Activated CD8-positive, alpha-beta T cell treated with anti-CD3 and anti-CD28 coated beads for 36 hours (primary cell): Measurements from ENCODE around the gene GALNTL6. TPM values are rescaled to one million over a fixed set of nuclear protein-coding genes. Genes with fewer than 3 reads are reported as not detected.
"Not testable (repeated sequence)": the region's sequence is repeated elsewhere in the genome, so short reads cannot be mapped to it uniquely, and the experiment has no call there.

Experiments used
- ATAC-seq: fragments of 200-7000 bp; cut with Tn5 transposase; one replicate; pipeline ENCODE4 v1.10.0; 2021; ENCODE audit warnings: mild to moderate bottlenecking, moderate library complexity
- CTCF ChIA-PET: fragments of 350-600 bp; sonication (Branson Sonifier 250); formaldehyde crosslinking; loops from one replicate; lab custom pipeline; 2021; ENCODE audit warnings: antibody characterized with exemption; lab: Charles Lee
- POLR2A ChIA-PET: fragments of 350-600 bp; sonication (Branson Sonifier 250); formaldehyde crosslinking; loops from one replicate; lab custom pipeline; 2021; ENCODE audit warnings: antibody characterized with exemption; lab: Charles Lee
- DNase-seq: peaks from one replicate; pipeline ENCODE4 v3.0.0-alpha.2; 2020
- H3K27ac Mint-ChIP-seq: one replicate; pipeline ENCODE4 v1.8.0; 2021; ENCODE audit warnings: mild to moderate bottlenecking, mixed read lengths
- H3K27me3 Mint-ChIP-seq: one replicate; pipeline ENCODE4 v1.8.0; 2021; ENCODE audit warnings: mixed read lengths
- H3K36me3 Mint-ChIP-seq: one replicate; pipeline ENCODE4 v1.8.0; 2021; ENCODE audit warnings: low read depth, mixed read lengths
- H3K4me1 Mint-ChIP-seq: one replicate; pipeline ENCODE4 v1.8.0; 2021; ENCODE audit warnings: low read depth, mixed read lengths
- H3K4me3 Mint-ChIP-seq: one replicate; pipeline ENCODE4 v1.8.0; 2021; ENCODE audit warnings: mild to moderate bottlenecking, moderate library complexity, mixed read lengths
- H3K9me3 Mint-ChIP-seq: one replicate; pipeline ENCODE4 v1.8.0; 2021; ENCODE audit warnings: mixed read lengths
- intact Hi-C: fragments of 100-400 bp; cut with micrococcal nuclease; formaldehyde crosslinking; loops from one replicate; pipeline ENCODE4 v1.10.0; 2022
- total RNA-seq, 2 experiments: library from RNA; stranded (reverse); gene quantifications; one replicate each; pipeline ENCODE4 v1.2.3, GENCODE V29; 2021
- TF ChIP-seq, protein P1 (sequence below): fragments of 200-600 bp; IDR thresholded peaks from one replicate; pipeline ENCODE4 v1.8.0; 2022; ENCODE audit warnings: antibody characterized with exemption, mild to moderate bottlenecking

Gene GALNTL6
- total RNA-seq, 2 experiments from 2014 or later: not detected

DNA sequence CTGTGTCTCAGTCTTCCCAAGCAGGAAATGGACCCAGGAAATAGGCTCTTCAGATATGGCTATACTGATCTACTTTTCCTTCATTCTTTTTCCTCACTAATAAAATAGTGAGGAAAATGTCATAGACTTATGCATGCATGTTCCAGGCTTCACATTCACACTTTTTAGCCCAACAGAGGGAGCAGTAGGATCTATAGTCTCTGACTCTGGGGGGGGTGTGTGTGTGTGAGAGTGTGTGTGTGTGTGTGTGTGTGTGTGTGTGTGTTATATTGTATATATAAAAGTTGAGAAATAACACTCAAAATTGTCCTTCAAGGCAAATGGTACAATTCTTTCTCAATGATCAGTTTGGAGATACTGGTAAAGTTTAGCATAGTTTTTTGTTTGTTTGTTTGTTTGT is 1058.2 kb downstream of the GALNTL6 start:
- Mint-ChIP-seq H3K36me3 (no peaks in the 10 kb centered on the region), H3K4me3 (no peak overlapping the region), H3K27ac (no peak overlapping the region), H3K9me3 (no peaks in the 10 kb centered on the region), H3K27me3 (no peaks in the 10 kb centered on the region), H3K4me1 (no peaks in the 10 kb centered on the region)
- ATAC-seq (no peak), DNase-seq (no peak)
- POLR2A ChIA-PET: no interaction called here
- CTCF ChIA-PET: no interaction called here
- TF ChIP-seq, protein P1, sequence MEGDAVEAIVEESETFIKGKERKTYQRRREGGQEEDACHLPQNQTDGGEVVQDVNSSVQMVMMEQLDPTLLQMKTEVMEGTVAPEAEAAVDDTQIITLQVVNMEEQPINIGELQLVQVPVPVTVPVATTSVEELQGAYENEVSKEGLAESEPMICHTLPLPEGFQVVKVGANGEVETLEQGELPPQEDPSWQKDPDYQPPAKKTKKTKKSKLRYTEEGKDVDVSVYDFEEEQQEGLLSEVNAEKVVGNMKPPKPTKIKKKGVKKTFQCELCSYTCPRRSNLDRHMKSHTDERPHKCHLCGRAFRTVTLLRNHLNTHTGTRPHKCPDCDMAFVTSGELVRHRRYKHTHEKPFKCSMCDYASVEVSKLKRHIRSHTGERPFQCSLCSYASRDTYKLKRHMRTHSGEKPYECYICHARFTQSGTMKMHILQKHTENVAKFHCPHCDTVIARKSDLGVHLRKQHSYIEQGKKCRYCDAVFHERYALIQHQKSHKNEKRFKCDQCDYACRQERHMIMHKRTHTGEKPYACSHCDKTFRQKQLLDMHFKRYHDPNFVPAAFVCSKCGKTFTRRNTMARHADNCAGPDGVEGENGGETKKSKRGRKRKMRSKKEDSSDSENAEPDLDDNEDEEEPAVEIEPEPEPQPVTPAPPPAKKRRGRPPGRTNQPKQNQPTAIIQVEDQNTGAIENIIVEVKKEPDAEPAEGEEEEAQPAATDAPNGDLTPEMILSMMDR: no peak
- intact Hi-C loops: no loop called here

DNA sequence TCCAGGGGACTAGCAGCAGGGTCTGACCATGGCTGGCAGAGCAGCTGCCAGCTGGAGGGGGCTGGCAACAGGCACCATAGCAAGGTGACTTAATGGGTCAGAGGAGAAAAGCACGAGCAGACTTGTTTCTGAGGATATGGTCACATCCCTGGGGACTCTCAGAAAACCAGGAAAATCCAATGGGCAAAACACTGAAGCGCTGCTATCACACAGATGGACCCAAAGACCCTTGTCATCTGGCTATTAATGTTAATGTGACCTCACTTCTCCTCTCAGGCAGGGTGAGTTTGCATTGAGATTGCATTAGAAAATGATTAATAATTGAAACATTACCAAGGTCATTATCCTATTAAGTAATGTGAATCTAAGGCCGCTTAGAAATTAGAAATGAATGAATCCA is 1061.7 kb downstream of the GALNTL6 start:
- ChIA-PET CTCF (no interaction called here), POLR2A (no interaction called here)
- no peaks in the 10 kb centered on the region for H3K36me3 Mint-ChIP-seq
- ATAC-seq: no peak
- no peaks in the 10 kb centered on the region for H3K4me1 Mint-ChIP-seq
- no peaks in the 10 kb centered on the region for H3K27me3 Mint-ChIP-seq
- intact Hi-C loops: no loop called here
- H3K9me3 Mint-ChIP-seq: no peaks in the 10 kb centered on the region
- DNase-seq: no peak
- no peak overlapping the region for H3K27ac Mint-ChIP-seq
- TF ChIP-seq, protein P1: no peak
- no peak overlapping the region for H3K4me3 Mint-ChIP-seq

DNA sequence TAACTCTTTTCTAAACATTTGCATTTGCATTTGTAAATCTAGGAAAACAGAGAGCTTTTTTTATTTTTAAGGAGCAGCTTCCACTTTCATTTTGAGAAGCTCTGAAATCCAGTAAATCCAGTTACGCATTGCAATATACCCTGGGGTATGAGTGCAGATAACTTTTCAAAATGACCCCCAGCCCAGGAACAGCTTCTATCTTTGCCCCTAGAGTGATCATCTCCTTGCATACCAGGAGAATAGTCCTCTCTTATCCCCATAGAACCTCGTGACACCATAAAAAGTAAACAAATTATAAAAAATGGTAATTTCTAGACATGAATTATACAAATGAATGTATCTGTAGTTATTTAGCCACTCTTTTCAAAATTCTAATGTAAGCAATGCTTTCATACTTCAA is 1063.2 kb downstream of the GALNTL6 start:
- H3K36me3 Mint-ChIP-seq: no peaks in the 10 kb centered on the region
- ATAC-seq (no peak), DNase-seq (no peak)
- intact Hi-C loops: no loop called here
- POLR2A ChIA-PET: interaction anchor here (0.6 kb wide), 1 partner anchor 210 kb away, joined by 3 read pairs; no protein-coding TSS in a partner anchor
- TF ChIP-seq, protein P1: no peak
- no peak overlapping the region for H3K27ac Mint-ChIP-seq
- CTCF ChIA-PET: no interaction called here
- H3K4me3 Mint-ChIP-seq: no peak overlapping the region
- H3K4me1 Mint-ChIP-seq: no peaks in the 10 kb centered on the region
- H3K27me3 Mint-ChIP-seq: no peaks in the 10 kb centered on the region
- H3K9me3 Mint-ChIP-seq: no peaks in the 10 kb centered on the region

DNA sequence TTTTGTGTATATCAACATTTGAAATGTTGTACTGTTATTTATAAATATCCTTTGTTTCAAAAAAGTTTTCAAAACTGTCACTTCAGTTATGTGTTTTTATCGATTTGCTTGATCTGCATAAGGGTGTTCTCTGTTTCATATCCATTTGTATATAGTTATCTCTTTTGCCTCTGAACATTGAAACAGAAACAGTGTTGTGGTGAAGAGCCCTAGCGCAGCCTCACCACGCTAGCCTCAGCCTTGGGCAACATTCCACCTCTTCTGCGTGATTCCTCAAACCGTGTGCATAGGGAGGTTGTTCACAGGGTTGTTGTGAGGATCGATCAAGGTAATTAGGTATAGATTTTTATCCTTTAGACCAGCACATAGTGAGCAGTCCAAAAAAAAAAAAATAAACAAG is 1068.4 kb downstream of the GALNTL6 start:
- Mint-ChIP-seq H3K27ac (no peak overlapping the region), H3K4me3 (no peak overlapping the region), H3K4me1 (no peaks in the 10 kb centered on the region), H3K36me3 (no peaks in the 10 kb centered on the region), H3K9me3 (peaks cover 1% of the 10 kb centered on the region), H3K27me3 (no peaks in the 10 kb centered on the region)
- TF ChIP-seq, protein P1: no peak
- intact Hi-C loops: no loop called here
- POLR2A ChIA-PET: no interaction called here
- ATAC-seq (no peak), DNase-seq (no peak)
- CTCF ChIA-PET: no interaction called here

DNA sequence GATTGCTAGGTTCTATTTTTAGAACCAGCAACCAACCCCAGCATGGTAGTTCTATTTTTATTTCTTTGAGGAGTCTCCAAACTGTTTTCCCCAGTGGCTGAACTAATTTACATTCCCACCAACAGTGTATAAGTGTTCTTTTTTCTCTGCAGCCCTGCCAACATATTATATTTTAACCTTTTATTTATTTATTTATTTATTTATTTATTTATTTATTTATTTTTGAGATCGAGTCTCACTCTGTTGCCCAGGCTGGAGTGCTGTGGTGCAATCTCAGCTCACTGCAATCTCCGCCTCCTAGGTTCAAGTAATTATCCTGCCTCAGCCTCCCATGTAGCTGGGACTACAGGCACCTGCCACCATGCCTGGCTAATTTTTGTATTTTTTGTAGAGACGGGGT is 1074.2 kb downstream of the GALNTL6 start:
- H3K9me3 Mint-ChIP-seq, intact Hi-C loops, H3K4me1 Mint-ChIP-seq, CTCF ChIA-PET, H3K36me3 Mint-ChIP-seq, H3K4me3 Mint-ChIP-seq, ATAC-seq, DNase-seq, POLR2A ChIA-PET, H3K27me3 Mint-ChIP-seq, H3K27ac Mint-ChIP-seq: not testable (repeated sequence)

DNA sequence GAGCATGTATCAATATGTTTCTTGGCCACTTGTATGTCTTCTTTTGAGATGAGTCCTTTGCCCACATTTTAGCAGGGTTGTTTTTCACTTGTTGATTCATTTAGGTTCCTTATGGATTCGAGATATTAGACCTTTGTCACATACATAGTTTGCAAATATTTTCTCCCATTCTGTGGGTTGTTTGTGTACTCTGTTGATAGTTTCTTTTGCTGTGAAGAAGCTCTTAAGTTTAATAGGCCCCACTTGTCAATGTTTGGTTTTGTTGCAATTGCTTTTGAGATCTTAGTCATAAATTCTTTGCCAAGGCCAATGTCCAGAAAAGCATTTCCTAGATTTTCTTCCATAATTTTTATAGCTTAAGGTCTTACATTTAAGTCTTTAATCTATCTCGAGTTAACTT is 1074.8 kb downstream of the GALNTL6 start:
- DNase-seq: no peak
- TF ChIP-seq, protein P1: no peak
- no peak overlapping the region for H3K4me3 Mint-ChIP-seq
- H3K9me3 Mint-ChIP-seq: peaks cover 3% of the 10 kb centered on the region
- H3K27me3 Mint-ChIP-seq: no peaks in the 10 kb centered on the region
- no peaks in the 10 kb centered on the region for H3K4me1 Mint-ChIP-seq
- H3K27ac Mint-ChIP-seq: no peak overlapping the region
- ChIA-PET POLR2A (no interaction called here), CTCF (no interaction called here)
- ATAC-seq: no peak
- intact Hi-C loops: no loop called here
- no peaks in the 10 kb centered on the region for H3K36me3 Mint-ChIP-seq
